Measurements from ENCODE around the gene NOXA1.
A peak's percentile ranks its signal among the peaks of the same experiment; 100 is the strongest.

NOXA1 gene

DNA sequence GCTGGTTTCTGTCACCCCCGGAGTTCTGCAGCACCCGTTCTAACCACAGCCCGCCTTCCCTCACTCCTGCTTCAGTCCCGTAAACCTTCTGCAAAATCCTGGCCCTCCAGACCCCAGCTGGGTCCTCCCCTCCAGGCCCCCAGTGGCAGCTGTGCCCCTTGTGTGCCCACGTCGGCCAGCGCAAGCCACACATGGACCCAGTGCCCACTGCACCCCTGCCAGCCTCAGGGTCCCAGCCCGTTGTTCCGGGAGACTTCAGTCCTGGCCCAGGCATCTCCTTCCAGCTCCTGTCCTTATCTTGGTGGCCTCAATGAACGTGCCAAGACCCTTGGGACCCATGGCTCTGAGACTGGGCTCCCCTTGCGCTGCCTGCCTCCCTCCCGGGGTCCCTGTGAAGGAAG lies 43.4 kb upstream of the NOXA1 start:
- peaks cover 7% of the 10 kb centered on the region for H3K4me1 ChIP-seq (ENCODE audit: insufficient read depth, insufficient read length)
- H3K36me3 ChIP-seq (ENCODE audit: insufficient read depth, insufficient read length, low read length): no peaks in the 10 kb centered on the region
- H3K9me3 ChIP-seq (ENCODE audit: insufficient read depth, low read length): peaks cover 6% of the 10 kb centered on the region; the same call in 1 of the 2 replicates
- no peak overlapping the region for H3K9ac ChIP-seq (ENCODE audit: insufficient read length, low read depth)
- DNase-seq (ENCODE audit: low read depth, low spot score): no peak
- H3K27me3 ChIP-seq (ENCODE audit: insufficient read depth, insufficient read length): no peaks in the 10 kb centered on the region
- no peak overlapping the region for H3K4me3 ChIP-seq (ENCODE audit: insufficient read length, low read depth)
- TF ChIP-seq SUZ12 (IDR thresholded peaks at IDR 0.05; ENCODE audit: extremely low read depth, insufficient read depth, insufficient read length) (no peak), ZNF274 (IDR thresholded peaks at IDR 0.05; ENCODE audit: low read depth, low read length) (no peak), YY1 (IDR thresholded peaks at IDR 0.05; ENCODE audit: insufficient read depth, insufficient read length) (no peak)

DNA sequence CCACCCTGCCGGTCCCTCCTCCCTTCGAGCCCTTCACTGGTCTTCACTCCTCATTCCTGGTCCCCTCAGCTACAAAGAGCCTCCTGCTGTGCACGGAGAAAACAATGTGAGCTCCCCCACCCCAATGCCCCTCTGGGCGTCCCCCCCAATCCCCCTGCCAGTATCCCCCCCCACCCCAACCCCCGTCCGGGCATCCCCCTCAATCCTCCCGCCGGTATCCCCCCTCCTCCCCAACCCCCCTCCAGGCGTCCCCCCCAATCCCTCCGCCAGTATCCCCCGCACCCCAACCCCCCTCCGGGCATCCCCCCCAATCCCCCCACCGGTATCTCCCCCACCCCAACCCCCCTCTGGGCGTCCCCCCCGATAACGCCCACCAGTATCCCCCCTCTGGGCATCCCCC lies 43.0 kb upstream of the NOXA1 start:
- Histone ChIP-seq H3K27me3 (ENCODE audit: insufficient read depth, insufficient read length) (no peaks in the 10 kb centered on the region), H3K9ac (ENCODE audit: insufficient read length, low read depth) (no peak overlapping the region), H3K9me3 (ENCODE audit: insufficient read depth, low read length) (peaks cover 5% of the 10 kb centered on the region; the same call in 1 of the 2 replicates), H3K36me3 (ENCODE audit: insufficient read depth, insufficient read length, low read length) (no peaks in the 10 kb centered on the region), H3K4me1 (ENCODE audit: insufficient read depth, insufficient read length) (peaks cover 7% of the 10 kb centered on the region), H3K4me3 (ENCODE audit: insufficient read length, low read depth) (no peak overlapping the region)
- no peak for DNase-seq (ENCODE audit: low read depth, low spot score)
- TF ChIP-seq ZNF274 (IDR thresholded peaks at IDR 0.05; ENCODE audit: low read depth, low read length) (no peak), YY1 (IDR thresholded peaks at IDR 0.05; ENCODE audit: insufficient read depth, insufficient read length) (no peak), SUZ12 (IDR thresholded peaks at IDR 0.05; ENCODE audit: extremely low read depth, insufficient read depth, insufficient read length) (no peak)

DNA sequence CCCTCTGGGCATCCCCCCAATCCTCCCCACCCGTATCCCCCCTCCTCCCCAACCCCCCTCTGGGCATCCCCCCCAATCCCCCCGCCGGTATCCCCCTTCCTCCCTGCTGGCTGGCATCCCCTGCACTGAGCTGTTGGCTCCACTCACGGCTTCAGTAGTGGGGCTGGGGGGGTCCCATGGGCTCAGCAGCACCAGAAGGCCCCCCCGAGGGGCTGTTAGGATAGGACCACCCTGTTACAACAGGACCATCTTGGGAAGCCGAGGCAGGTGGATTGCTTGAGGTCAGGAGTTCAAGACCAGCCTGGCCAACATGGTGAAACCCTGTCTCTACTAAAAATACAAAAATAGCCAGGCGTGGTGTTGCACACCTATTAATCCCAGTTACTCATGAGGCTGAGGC lies 42.6 kb upstream of the NOXA1 start:
- no peaks in the 10 kb centered on the region for H3K36me3 ChIP-seq (ENCODE audit: insufficient read depth, insufficient read length, low read length)
- TF ChIP-seq ZNF274 (IDR thresholded peaks at IDR 0.05; ENCODE audit: low read depth, low read length) (no peak), YY1 (IDR thresholded peaks at IDR 0.05; ENCODE audit: insufficient read depth, insufficient read length) (no peak), SUZ12 (IDR thresholded peaks at IDR 0.05; ENCODE audit: extremely low read depth, insufficient read depth, insufficient read length) (no peak)

DNA sequence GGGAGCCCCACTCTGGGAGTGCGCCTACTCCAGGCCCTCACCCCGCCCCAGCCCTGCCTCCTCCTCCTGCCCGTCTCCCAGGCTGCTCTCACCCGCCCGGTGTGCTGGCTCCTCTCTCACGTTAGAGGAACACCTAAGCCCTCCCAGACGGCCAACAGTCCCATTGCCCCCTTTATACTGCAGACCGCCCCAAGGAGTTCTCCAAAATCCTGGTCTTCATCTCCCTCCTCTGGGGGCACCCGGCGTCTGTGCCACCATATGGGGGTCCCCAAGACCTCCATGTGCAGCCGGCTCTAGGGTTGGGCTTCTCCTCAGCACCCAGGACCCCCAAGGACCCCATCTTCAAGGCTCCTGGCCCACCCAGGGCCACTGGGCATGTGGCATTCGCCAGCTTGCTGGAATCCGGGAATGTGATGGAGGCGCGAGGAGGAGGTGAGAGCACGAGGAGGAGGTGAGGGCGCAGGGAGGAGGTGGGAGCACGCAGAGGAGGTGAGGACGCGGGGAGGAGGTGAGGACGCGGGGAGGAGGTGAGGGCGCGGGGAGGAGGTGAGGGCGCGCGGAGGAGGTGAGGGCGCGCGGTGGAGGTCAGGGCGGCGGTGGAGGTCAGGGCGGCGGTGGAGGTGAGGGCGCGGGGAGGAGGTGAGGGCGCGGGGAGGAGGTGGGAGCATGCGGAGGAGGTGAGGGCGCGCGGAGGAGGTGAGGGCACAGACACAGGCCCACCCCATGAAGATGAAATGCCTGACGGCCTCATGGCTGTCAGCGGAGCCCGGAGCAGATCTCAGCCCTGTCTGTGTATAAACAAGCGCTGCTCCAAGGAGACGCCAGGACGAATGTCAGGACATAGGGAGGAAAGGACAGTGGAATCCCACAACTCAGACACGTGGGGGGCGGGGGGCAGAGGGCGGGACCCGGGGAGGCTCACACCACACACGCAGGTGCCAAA lies 41.4 kb upstream of the NOXA1 start:
- TF ChIP-seq SUZ12 (IDR thresholded peaks at IDR 0.05; ENCODE audit: extremely low read depth, insufficient read depth, insufficient read length) (no peak), ZNF274 (IDR thresholded peaks at IDR 0.05; ENCODE audit: low read depth, low read length) (no peak), YY1 (IDR thresholded peaks at IDR 0.05; ENCODE audit: insufficient read depth, insufficient read length) (no peak)
- Histone ChIP-seq H3K4me3 (ENCODE audit: insufficient read length, low read depth) (no peak overlapping the region), H3K36me3 (ENCODE audit: insufficient read depth, insufficient read length, low read length) (no peaks in the 10 kb centered on the region), H3K27me3 (ENCODE audit: insufficient read depth, insufficient read length) (no peaks in the 10 kb centered on the region), H3K9ac (ENCODE audit: insufficient read length, low read depth) (no peak overlapping the region), H3K4me1 (ENCODE audit: insufficient read depth, insufficient read length) (peaks cover 5% of the 10 kb centered on the region), H3K9me3 (ENCODE audit: insufficient read depth, low read length) (no peaks in the 10 kb centered on the region; the same call in 1 of the 2 replicates)
- no peak for DNase-seq (ENCODE audit: low read depth, low spot score)

More for the DNA sequence above, 42.6 kb upstream of the NOXA1 start:
- Histone ChIP-seq H3K4me3 (ENCODE audit: insufficient read length, low read depth) (no peak overlapping the region), H3K9me3 (ENCODE audit: insufficient read depth, low read length) (peaks cover 1% of the 10 kb centered on the region; the same call in 1 of the 2 replicates), H3K4me1 (ENCODE audit: insufficient read depth, insufficient read length) (peaks cover 7% of the 10 kb centered on the region), H3K9ac (ENCODE audit: insufficient read length, low read depth) (no peak overlapping the region), H3K27me3 (ENCODE audit: insufficient read depth, insufficient read length) (no peaks in the 10 kb centered on the region)
- DNase-seq (ENCODE audit: low read depth, low spot score): no peak

DNA sequence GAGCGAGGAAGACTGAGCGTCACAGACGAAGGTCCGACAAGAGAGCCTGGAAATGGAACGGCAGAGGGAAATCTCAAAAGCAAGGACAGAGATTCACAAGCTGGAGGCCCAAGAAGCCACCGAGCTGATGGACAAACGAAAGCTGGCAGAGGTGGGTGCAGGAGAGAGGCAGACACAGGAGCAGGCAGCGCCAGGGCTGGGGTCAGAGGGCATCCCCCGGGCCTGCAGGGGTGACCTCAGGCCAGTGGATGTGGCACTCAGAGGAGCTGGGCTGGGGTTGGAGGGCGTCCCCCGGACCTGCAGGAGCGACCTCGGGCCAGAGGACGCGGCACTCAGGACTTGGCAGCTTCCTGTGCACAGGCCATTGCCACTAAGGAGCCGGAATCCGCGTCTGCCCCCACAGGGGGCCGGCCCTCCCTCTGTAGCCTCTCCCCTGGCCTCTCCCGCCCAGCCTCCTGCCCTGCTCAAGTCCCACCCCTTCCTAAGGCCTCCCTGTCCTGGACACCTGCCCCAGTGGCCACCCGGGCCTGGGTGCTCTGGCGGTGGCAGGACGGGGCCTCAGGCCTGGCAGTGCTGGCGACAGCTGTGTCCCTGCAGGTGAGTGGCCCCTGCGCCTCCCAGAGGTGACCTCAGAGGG lies 40.6 kb upstream of the NOXA1 start:
- Histone ChIP-seq H3K4me1 (ENCODE audit: insufficient read depth, insufficient read length) (peaks cover 5% of the 10 kb centered on the region), H3K9me3 (ENCODE audit: insufficient read depth, low read length) (no peaks in the 10 kb centered on the region; the same call in 1 of the 2 replicates), H3K4me3 (ENCODE audit: insufficient read length, low read depth) (no peak overlapping the region), H3K27me3 (ENCODE audit: insufficient read depth, insufficient read length) (no peaks in the 10 kb centered on the region), H3K36me3 (ENCODE audit: insufficient read depth, insufficient read length, low read length) (no peaks in the 10 kb centered on the region), H3K9ac (ENCODE audit: insufficient read length, low read depth) (peak overlapping the region; percentile 32)
- DNase-seq (ENCODE audit: low read depth, low spot score): no peak
- no peak for TF ChIP-seq SUZ12 (IDR thresholded peaks at IDR 0.05; ENCODE audit: extremely low read depth, insufficient read depth, insufficient read length)
- TF ChIP-seq YY1 (IDR thresholded peaks at IDR 0.05; ENCODE audit: insufficient read depth, insufficient read length): no peak
- no peak for TF ChIP-seq ZNF274 (IDR thresholded peaks at IDR 0.05; ENCODE audit: low read depth, low read length)

DNA sequence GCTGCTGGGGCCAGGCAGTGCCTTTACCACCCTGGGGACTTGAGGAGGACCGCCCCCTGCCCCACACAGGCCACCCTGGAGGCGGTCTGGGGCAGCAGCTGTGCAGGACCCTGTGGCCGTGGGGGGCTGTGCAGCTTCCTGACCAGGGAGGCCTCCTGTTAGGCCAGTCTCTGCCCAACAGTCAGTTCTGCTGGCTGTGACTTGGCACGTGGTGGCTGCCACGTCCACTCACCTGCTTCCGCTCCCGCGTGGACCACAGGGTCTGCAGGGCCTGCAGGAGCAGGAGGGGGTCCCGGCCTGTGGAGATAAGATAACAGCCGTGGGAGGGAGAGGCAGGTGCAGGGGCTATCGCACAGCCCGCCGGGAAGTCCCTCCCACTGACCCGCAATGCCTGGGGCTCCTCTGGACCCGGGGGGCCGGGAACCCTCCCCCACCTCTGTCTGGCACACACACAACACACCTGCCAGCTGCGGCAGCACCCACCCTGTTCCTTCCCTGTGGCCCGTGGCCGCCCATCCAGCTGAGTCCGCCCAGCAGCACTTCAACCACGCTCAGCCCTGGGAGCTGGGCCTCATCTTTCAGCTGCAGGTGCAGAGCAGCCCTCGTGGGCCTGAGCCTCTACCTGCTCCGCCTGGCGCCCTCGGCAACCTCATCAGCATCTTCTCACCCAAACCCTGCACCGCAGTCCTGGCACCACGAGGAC lies 40.0 kb upstream of the NOXA1 start:
- Histone ChIP-seq H3K27me3 (ENCODE audit: insufficient read depth, insufficient read length) (no peaks in the 10 kb centered on the region), H3K36me3 (ENCODE audit: insufficient read depth, insufficient read length, low read length) (no peaks in the 10 kb centered on the region), H3K4me1 (ENCODE audit: insufficient read depth, insufficient read length) (peaks cover 5% of the 10 kb centered on the region), H3K4me3 (ENCODE audit: insufficient read length, low read depth) (no peak overlapping the region), H3K9ac (ENCODE audit: insufficient read length, low read depth) (no peak overlapping the region), H3K9me3 (ENCODE audit: insufficient read depth, low read length) (no peaks in the 10 kb centered on the region; the same call in 1 of the 2 replicates)
- TF ChIP-seq SUZ12 (IDR thresholded peaks at IDR 0.05; ENCODE audit: extremely low read depth, insufficient read depth, insufficient read length) (no peak), YY1 (IDR thresholded peaks at IDR 0.05; ENCODE audit: insufficient read depth, insufficient read length) (no peak), ZNF274 (IDR thresholded peaks at IDR 0.05; ENCODE audit: low read depth, low read length) (no peak)
- no peak for DNase-seq (ENCODE audit: low read depth, low spot score)

Measured in NT2/D1 (cell line).